Measurements from ENCODE around the gene MYO1D.

The MYO1D gene

DNA sequence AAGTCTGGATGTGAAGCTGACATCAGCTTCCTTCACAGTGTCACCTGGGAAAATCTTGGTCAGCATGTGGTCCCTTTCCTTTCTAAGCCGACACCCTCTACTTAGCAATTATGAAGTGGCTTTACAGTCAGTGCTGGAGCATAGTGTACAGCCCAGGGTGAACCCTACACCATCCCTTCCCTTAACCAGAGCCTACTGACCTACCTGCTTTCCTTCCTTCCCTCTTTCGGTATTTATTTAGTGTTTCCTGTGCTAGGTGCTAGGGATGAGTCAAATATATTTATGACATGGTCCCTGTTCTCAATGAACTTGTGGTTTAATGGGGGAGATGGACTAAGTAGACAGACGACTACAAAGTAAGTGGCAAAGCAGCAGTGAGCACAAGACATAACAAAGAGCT is 312.6 kb downstream of the MYO1D start:
- H4K8ac ChIP-seq (ENCODE audit: low read depth, low read length), result no peak overlapping the region
- H3K27ac ChIP-seq (ENCODE audit: low read depth, low read length), result no peak overlapping the region
- H3K9ac ChIP-seq (ENCODE audit: low read length), result no peak overlapping the region
- H4K5ac ChIP-seq (ENCODE audit: low read length), result no peak overlapping the region
- H2BK120ac ChIP-seq (ENCODE audit: low read depth, low read length), result no peak overlapping the region
- no peak overlapping the region for H3K4ac ChIP-seq (ENCODE audit: low read depth, low read length)
- no peaks in the 10 kb centered on the region for H3K79me2 ChIP-seq (ENCODE audit: control insufficient read depth, insufficient read depth, low read length)
- no peak overlapping the region for H3K4me2 ChIP-seq (ENCODE audit: low read length)
- H2AK5ac ChIP-seq (ENCODE audit: low read length), result no peak overlapping the region
- no peak overlapping the region for H3K23ac ChIP-seq (ENCODE audit: low read length)
- no peaks in the 10 kb centered on the region for H3K36me3 ChIP-seq (ENCODE audit: control insufficient read depth, insufficient read depth, low read length)
- H3K27me3 ChIP-seq (ENCODE audit: insufficient read depth, low read length, poor library complexity), result no peaks in the 10 kb centered on the region
- DNase-seq, result no peak
- no peak overlapping the region for H2BK5ac ChIP-seq (ENCODE audit: low read length)
- no CpG with 5 or more reads among the region's 3 CpGs for WGBS (ENCODE audit: extremely low coverage, insufficient coverage, low lambda C conversion rate)
- H2BK15ac ChIP-seq (replicated peaks; ENCODE audit: low read depth), result no peak overlapping the region
- H3K56ac ChIP-seq (ENCODE audit: low read length), result no peak overlapping the region
- H3K18ac ChIP-seq (ENCODE audit: low read length), result no peak overlapping the region
- no peak overlapping the region for H3K4me3 ChIP-seq (ENCODE audit: low read length)
- H3K79me1 ChIP-seq (ENCODE audit: low read length), result no peaks in the 10 kb centered on the region
- H3K4me1 ChIP-seq (ENCODE audit: control insufficient read depth, low read depth, low read length), result peaks cover 2% of the 10 kb centered on the region

DNA sequence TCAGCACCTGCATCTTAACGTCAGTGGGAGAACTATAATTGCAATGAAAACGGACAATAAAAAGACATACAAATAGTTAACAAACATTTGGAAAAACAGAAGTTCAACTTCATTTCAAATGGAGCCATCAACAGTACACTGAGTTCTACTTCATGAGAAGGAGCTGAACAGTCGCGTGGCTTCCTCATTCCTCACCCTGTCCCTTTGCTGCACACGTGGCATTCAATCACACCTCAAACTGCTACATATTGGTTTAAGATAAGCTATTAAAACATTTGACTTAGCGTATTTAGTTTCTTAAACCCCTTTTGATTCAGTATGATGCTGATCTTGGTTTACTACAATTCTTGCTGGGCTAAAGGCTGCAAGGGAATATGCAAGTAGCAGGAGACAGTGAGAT is 313.3 kb downstream of the MYO1D start:
- Histone ChIP-seq H3K23ac (ENCODE audit: low read length) (no peak overlapping the region), H4K8ac (ENCODE audit: low read depth, low read length) (no peak overlapping the region), H3K79me2 (ENCODE audit: control insufficient read depth, insufficient read depth, low read length) (no peaks in the 10 kb centered on the region), H2BK15ac (replicated peaks; ENCODE audit: low read depth) (no peak overlapping the region), H3K4me2 (ENCODE audit: low read length) (no peak overlapping the region), H3K4me1 (ENCODE audit: control insufficient read depth, low read depth, low read length) (no peaks in the 10 kb centered on the region), H3K27ac (ENCODE audit: low read depth, low read length) (no peak overlapping the region), H3K9ac (ENCODE audit: low read length) (no peak overlapping the region), H3K79me1 (ENCODE audit: low read length) (no peaks in the 10 kb centered on the region), H3K36me3 (ENCODE audit: control insufficient read depth, insufficient read depth, low read length) (no peaks in the 10 kb centered on the region), H3K27me3 (ENCODE audit: insufficient read depth, low read length, poor library complexity) (no peaks in the 10 kb centered on the region), H3K56ac (ENCODE audit: low read length) (no peak overlapping the region), H3K4ac (ENCODE audit: low read depth, low read length) (no peak overlapping the region), H2BK5ac (ENCODE audit: low read length) (no peak overlapping the region), H2BK120ac (ENCODE audit: low read depth, low read length) (no peak overlapping the region), H4K5ac (ENCODE audit: low read length) (no peak overlapping the region), H3K18ac (ENCODE audit: low read length) (no peak overlapping the region), H2AK5ac (ENCODE audit: low read length) (no peak overlapping the region), H3K4me3 (ENCODE audit: low read length) (no peak overlapping the region)
- no CpG with 5 or more reads among the region's 6 CpGs for WGBS (ENCODE audit: extremely low coverage, insufficient coverage, low lambda C conversion rate)
- DNase-seq, result no peak

DNA sequence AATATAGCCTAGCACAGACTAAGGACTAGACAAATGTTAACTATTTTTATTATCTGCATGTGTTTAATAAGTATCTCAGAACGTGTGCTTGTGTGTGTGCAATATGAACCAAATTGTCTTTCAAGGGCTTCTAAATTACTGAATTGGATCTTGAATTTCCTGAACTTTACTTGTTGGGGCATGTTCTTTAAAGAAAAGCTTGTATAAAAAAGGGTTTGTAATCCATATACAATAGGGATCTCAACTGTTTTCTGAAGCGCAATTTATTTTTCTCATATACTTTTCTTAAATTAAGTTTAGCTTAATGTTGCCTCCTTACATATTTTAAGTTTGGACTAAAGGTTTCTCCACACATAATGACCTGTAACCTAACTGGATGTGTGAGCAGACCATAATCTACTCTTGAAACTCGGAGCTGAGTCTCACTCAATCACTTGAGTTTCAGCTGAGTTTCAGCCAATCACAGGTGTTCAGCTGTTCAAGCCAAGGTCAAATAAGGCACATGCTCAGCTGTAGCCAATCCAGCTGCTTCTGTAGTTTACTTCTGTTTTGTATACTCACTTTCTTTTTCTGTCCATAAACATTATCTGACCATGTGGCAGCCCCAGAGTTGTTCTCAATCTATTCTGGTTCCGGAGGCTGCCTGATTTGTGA is 317.8 kb downstream of the MYO1D start:
- no peak overlapping the region for H2BK5ac ChIP-seq (ENCODE audit: low read length)
- no peak overlapping the region for H3K9ac ChIP-seq (ENCODE audit: low read length)
- WGBS (ENCODE audit: extremely low coverage, insufficient coverage, low lambda C conversion rate), result no CpG with 5 or more reads among the region's 4 CpGs
- H3K56ac ChIP-seq (ENCODE audit: low read length), result no peak overlapping the region
- no peak for DNase-seq
- H3K36me3 ChIP-seq (ENCODE audit: control insufficient read depth, insufficient read depth, low read length), result no peaks in the 10 kb centered on the region
- H2BK15ac ChIP-seq (replicated peaks; ENCODE audit: low read depth), result no peak overlapping the region
- no peak overlapping the region for H3K18ac ChIP-seq (ENCODE audit: low read length)
- no peak overlapping the region for H2AK5ac ChIP-seq (ENCODE audit: low read length)
- H4K5ac ChIP-seq (ENCODE audit: low read length), result no peak overlapping the region
- H3K4me1 ChIP-seq (ENCODE audit: control insufficient read depth, low read depth, low read length), result no peaks in the 10 kb centered on the region
- H3K27ac ChIP-seq (ENCODE audit: low read depth, low read length), result no peak overlapping the region
- H3K27me3 ChIP-seq (ENCODE audit: insufficient read depth, low read length, poor library complexity), result no peaks in the 10 kb centered on the region
- H2BK120ac ChIP-seq (ENCODE audit: low read depth, low read length), result no peak overlapping the region
- no peak overlapping the region for H3K23ac ChIP-seq (ENCODE audit: low read length)
- H3K79me2 ChIP-seq (ENCODE audit: control insufficient read depth, insufficient read depth, low read length), result no peaks in the 10 kb centered on the region
- H4K8ac ChIP-seq (ENCODE audit: low read depth, low read length), result no peak overlapping the region
- H3K4me3 ChIP-seq (ENCODE audit: low read length), result no peak overlapping the region
- H3K4me2 ChIP-seq (ENCODE audit: low read length), result no peak overlapping the region
- no peaks in the 10 kb centered on the region for H3K79me1 ChIP-seq (ENCODE audit: low read length)
- no peak overlapping the region for H3K4ac ChIP-seq (ENCODE audit: low read depth, low read length)

DNA sequence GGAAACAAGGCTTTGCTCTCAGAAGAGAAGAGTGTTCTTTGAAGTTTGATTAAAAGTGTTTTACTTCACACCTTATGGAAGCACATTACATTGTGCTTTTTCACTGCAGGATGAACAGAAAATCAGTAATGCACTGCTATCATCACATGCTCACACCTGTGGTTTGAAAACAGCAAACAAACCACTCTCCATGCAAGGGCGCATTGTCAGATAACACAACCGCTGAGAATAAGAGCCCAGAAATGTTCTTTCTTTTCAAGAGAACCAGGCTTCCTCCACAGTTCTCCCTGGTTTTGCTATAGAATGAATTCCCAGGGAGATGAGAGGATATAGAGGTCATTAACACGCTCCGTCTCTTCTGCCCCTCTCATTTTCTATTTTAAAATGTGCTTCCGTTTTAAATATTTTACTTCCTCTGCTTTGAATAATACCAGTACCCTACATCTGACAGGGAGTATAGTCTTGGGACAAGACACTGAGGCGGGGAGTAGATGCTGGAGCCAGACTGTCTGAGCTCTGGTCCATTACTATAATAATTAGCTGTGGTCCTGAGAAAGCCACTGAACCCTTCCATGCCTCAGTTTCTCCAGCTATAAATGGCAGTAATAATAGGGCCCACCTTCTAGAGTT is 318.5 kb downstream of the MYO1D start:
- H3K4ac ChIP-seq (ENCODE audit: low read depth, low read length), result no peak overlapping the region
- no peaks in the 10 kb centered on the region for H3K36me3 ChIP-seq (ENCODE audit: control insufficient read depth, insufficient read depth, low read length)
- no peak overlapping the region for H3K4me2 ChIP-seq (ENCODE audit: low read length)
- H3K18ac ChIP-seq (ENCODE audit: low read length), result no peak overlapping the region
- H3K23ac ChIP-seq (ENCODE audit: low read length), result no peak overlapping the region
- H3K79me1 ChIP-seq (ENCODE audit: low read length), result no peaks in the 10 kb centered on the region
- H3K27ac ChIP-seq (ENCODE audit: low read depth, low read length), result no peak overlapping the region
- no peak overlapping the region for H3K56ac ChIP-seq (ENCODE audit: low read length)
- H2BK120ac ChIP-seq (ENCODE audit: low read depth, low read length), result no peak overlapping the region
- no peaks in the 10 kb centered on the region for H3K27me3 ChIP-seq (ENCODE audit: insufficient read depth, low read length, poor library complexity)
- H3K4me3 ChIP-seq (ENCODE audit: low read length), result no peak overlapping the region
- no peak overlapping the region for H4K5ac ChIP-seq (ENCODE audit: low read length)
- no peak overlapping the region for H2BK5ac ChIP-seq (ENCODE audit: low read length)
- H2AK5ac ChIP-seq (ENCODE audit: low read length), result no peak overlapping the region
- no peak for DNase-seq
- H4K8ac ChIP-seq (ENCODE audit: low read depth, low read length), result no peak overlapping the region
- no CpG with 5 or more reads among the region's 6 CpGs for WGBS (ENCODE audit: extremely low coverage, insufficient coverage, low lambda C conversion rate)
- no peak overlapping the region for H3K9ac ChIP-seq (ENCODE audit: low read length)
- H2BK15ac ChIP-seq (replicated peaks; ENCODE audit: low read depth), result no peak overlapping the region
- H3K79me2 ChIP-seq (ENCODE audit: control insufficient read depth, insufficient read depth, low read length), result no peaks in the 10 kb centered on the region
- H3K4me1 ChIP-seq (ENCODE audit: control insufficient read depth, low read depth, low read length), result no peaks in the 10 kb centered on the region

DNA sequence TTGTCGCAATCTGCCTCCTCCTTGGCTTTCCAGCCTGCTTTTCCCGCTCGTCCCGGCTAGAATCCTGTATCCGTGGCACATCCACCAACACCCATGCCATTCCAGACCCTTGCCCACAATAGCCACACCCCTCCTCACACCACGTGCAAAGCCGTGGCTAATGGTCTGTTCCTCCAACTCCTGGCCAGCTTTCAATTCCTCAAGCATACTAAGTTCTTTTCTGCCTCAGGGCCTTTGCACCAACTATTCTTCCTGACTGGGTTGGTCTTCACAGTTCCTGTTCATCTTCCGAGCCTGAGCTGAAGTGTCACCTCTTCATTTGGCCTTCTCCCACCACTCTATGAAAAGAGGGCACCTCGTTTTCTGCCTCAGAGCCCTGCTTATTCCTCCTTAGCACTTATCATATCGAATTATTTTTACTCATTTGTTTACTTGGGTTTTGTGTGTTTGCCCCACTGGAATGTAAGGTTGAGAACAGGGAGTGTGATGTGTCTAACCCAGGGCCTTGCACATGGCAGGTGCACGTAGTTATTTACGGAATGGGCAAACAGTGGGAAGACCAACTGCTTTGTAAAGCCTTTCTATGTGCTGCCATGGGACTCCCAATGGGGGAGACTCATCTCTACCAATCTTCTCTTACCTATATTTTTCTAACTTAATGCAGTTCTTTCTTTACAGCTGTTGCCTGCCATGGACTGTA is 321.2 kb downstream of the MYO1D start:
- WGBS (ENCODE audit: extremely low coverage, insufficient coverage, low lambda C conversion rate), result no CpG with 5 or more reads among the region's 12 CpGs
- H4K8ac ChIP-seq (ENCODE audit: low read depth, low read length), result no peak overlapping the region
- no peak for DNase-seq

More for the DNA sequence above, 321.2 kb downstream of the MYO1D start:
- no peak overlapping the region for H3K4me2 ChIP-seq (ENCODE audit: low read length)
- no peak overlapping the region for H3K4ac ChIP-seq (ENCODE audit: low read depth, low read length)
- H2BK120ac ChIP-seq (ENCODE audit: low read depth, low read length), result no peak overlapping the region
- no peak overlapping the region for H3K18ac ChIP-seq (ENCODE audit: low read length)
- H3K79me1 ChIP-seq (ENCODE audit: low read length), result no peaks in the 10 kb centered on the region
- no peak overlapping the region for H2BK5ac ChIP-seq (ENCODE audit: low read length)
- no peaks in the 10 kb centered on the region for H3K36me3 ChIP-seq (ENCODE audit: control insufficient read depth, insufficient read depth, low read length)
- H3K4me3 ChIP-seq (ENCODE audit: low read length), result no peak overlapping the region
- H4K5ac ChIP-seq (ENCODE audit: low read length), result no peak overlapping the region
- H3K27ac ChIP-seq (ENCODE audit: low read depth, low read length), result no peak overlapping the region
- H2AK5ac ChIP-seq (ENCODE audit: low read length), result no peak overlapping the region
- H2BK15ac ChIP-seq (replicated peaks; ENCODE audit: low read depth), result no peak overlapping the region
- H3K27me3 ChIP-seq (ENCODE audit: insufficient read depth, low read length, poor library complexity), result no peaks in the 10 kb centered on the region
- no peak overlapping the region for H3K9ac ChIP-seq (ENCODE audit: low read length)
- H3K56ac ChIP-seq (ENCODE audit: low read length), result no peak overlapping the region
- no peaks in the 10 kb centered on the region for H3K4me1 ChIP-seq (ENCODE audit: control insufficient read depth, low read depth, low read length)
- H3K23ac ChIP-seq (ENCODE audit: low read length), result no peak overlapping the region
- no peaks in the 10 kb centered on the region for H3K79me2 ChIP-seq (ENCODE audit: control insufficient read depth, insufficient read depth, low read length)
